Panc1 (cell line): ENCODE data around the gene SULF2. TPM values are rescaled to one million over a fixed set of nuclear protein-coding genes. Genes with fewer than 3 reads are reported as not detected.
"Not testable (repeated sequence)": the region's sequence is repeated elsewhere in the genome, so short reads cannot be mapped to it uniquely, and the experiment has no call there.

Experiments used
- ATAC-seq: fragments of 200-7000 bp; cut with Tn5 transposase; 2 replicates; pipeline ENCODE4 v1.9.1; 2020; ENCODE audit warnings: mild to moderate bottlenecking, moderate library complexity
- BruUV-seq: library from RNA; stranded (reverse); fragments of 400-500 nt; replicated peaks from 2 replicates; lab custom pipeline; 2021; lab: Mats Ljungman, UMichigan
- CTCF ChIA-PET: fragments of 300-600 bp; sonication (Branson Sonifier 250); formaldehyde crosslinking; loops from one replicate; lab custom pipeline; 2022; ENCODE audit warnings: antibody characterized with exemption; lab: Charles Lee
- POLR2A ChIA-PET: fragments of 300-600 bp; sonication (Branson Sonifier 250); formaldehyde crosslinking; loops from one replicate; lab custom pipeline; 2022; ENCODE audit warnings: antibody characterized with exemption; lab: Charles Lee
- DNase-seq: peaks from one replicate; pipeline ENCODE4 v3.0.0-alpha.2; 2010; ENCODE audit warnings: low read depth, low spot score
- H3K27ac ChIP-seq: 2 replicates; pipeline ENCODE4 v1.5.1; 2011; ENCODE audit warnings: mild to moderate bottlenecking, low read length, inconsistent platforms
- H3K27me3 ChIP-seq: fragments of 200-500 bp; sonication (Bioruptor generic); 2 replicates; pipeline ENCODE4 v1.6.0; 2014; ENCODE audit warnings: low read length, inconsistent platforms; ENCODE audit not compliant: control insufficient read depth, insufficient read depth
- H3K36me3 ChIP-seq: fragments of 200-500 bp; sonication (Bioruptor generic); 2 replicates; pipeline ENCODE4 v1.5.1; 2014; ENCODE audit warnings: inconsistent platforms, mild to moderate bottlenecking, low read length, moderate library complexity; ENCODE audit not compliant: control insufficient read depth, insufficient read depth
- H3K4me1 ChIP-seq: 2 replicates; pipeline ENCODE4 v1.5.1; 2011; ENCODE audit warnings: inconsistent platforms, mild to moderate bottlenecking, low read length, moderate library complexity; ENCODE audit not compliant: control insufficient read depth, insufficient read depth
- H3K4me3 ChIP-seq, 2 experiments: 2 replicates each; pipeline ENCODE4 v1.5.1; 2011 to 2012; ENCODE audit warnings: low read depth in 2 of 2, low read length in 2 of 2, mild to moderate bottlenecking in 2 of 2, inconsistent platforms in 1 of 2, moderate library complexity in 1 of 2
- H3K9me3 ChIP-seq: fragments of 200-500 bp; sonication (Bioruptor generic); 2 replicates; pipeline ENCODE4 v1.5.1; 2014; ENCODE audit warnings: low read depth, mild to moderate bottlenecking, inconsistent platforms, low read length, moderate library complexity; ENCODE audit not compliant: control insufficient read depth, insufficient read depth
- POLR2AphosphoS5 ChIP-seq: IDR thresholded peaks from 2 replicates; pipeline ENCODE4 v1.6.1; 2012; ENCODE audit warnings: mild to moderate bottlenecking, low read depth, low read length, moderate library complexity
- REST ChIP-seq, 2 experiments: IDR thresholded peaks; 2 replicates each; pipeline ENCODE4 v1.6.1; 2011 to 2012; ENCODE audit warnings: low read depth in 2 of 2, control low read depth in 1 of 2, low read length in 1 of 2, mild to moderate bottlenecking in 1 of 2, moderate library complexity in 1 of 2; ENCODE audit not compliant: insufficient read depth in 1 of 2
- SIN3A ChIP-seq: IDR thresholded peaks from 2 replicates; pipeline ENCODE4 v1.6.1; 2012; ENCODE audit warnings: low read depth, mild to moderate bottlenecking, low read length, moderate library complexity, borderline replicate concordance; ENCODE audit not compliant: insufficient read depth
- TCF7L2 ChIP-seq: IDR thresholded peaks from 2 replicates; pipeline ENCODE4 v1.6.1; 2011; ENCODE audit warnings: mild to moderate bottlenecking, low read depth, low read length, inconsistent platforms
- in situ Hi-C: cut with HindIII; loops from 2 replicates; pipeline ENCODE4 v1.10.0; 2016; ENCODE audit warnings: low sequenced_read_pairs, low pct_unique_long_range_greater_than_20kb
- intact Hi-C: fragments of 100-400 bp; cut with micrococcal nuclease; formaldehyde crosslinking; loops from one replicate; pipeline ENCODE4 v1.10.0; 2022; ENCODE audit not compliant: unreplicated experiment
- total RNA-seq: library from RNA; stranded (reverse); gene quantifications from one replicate; pipeline ENCODE4 v1.2.1, GENCODE V29; 2021; ENCODE audit not compliant: unreplicated experiment
- TF ChIP-seq, protein P1 (sequence below): fragments of 450-650 bp; IDR thresholded peaks from 2 replicates; pipeline ENCODE4 v1.5.1; 2017; ENCODE audit warnings: mild to moderate bottlenecking

SULF2 gene
- total RNA-seq, 1 experiment from 2014 or later = 1.4 TPM

DNA sequence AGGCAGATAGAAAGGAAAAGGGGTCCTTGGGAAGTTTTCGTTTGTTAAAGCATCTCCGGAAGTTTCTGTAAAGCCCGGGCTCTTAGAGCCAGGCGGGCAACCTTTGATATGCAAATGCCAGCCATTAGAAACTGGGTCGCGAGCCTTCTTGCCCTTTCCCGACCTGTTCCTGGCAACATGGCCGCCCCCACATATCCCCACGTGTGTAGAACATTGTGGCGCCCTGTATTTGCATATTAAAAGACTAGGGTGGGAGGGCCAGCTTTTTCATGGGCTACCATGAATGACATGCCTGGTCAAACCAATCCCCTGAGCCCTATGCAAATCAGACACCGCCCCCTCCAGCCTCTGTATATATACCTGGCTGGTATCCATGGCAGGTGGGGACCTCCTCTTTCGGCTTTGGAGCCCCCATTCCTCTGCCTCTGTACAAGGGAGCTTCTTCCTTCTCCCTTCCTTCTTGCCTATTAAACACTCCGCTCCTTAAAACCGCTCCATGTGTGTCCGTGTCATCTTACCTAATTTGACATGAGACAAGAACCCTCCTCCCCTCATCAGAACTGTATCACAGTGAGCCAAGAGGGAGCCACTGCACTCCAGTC lies 19.0 kb upstream of the SULF2 start:
- DNase-seq, POLR2A ChIA-PET, BruUV-seq, H3K36me3 ChIP-seq, intact Hi-C loops, H3K4me1 ChIP-seq, in situ Hi-C loops, H3K27me3 ChIP-seq, H3K9me3 ChIP-seq, H3K4me3 ChIP-seq, H3K27ac ChIP-seq, CTCF ChIA-PET, ATAC-seq: not testable (repeated sequence)

DNA sequence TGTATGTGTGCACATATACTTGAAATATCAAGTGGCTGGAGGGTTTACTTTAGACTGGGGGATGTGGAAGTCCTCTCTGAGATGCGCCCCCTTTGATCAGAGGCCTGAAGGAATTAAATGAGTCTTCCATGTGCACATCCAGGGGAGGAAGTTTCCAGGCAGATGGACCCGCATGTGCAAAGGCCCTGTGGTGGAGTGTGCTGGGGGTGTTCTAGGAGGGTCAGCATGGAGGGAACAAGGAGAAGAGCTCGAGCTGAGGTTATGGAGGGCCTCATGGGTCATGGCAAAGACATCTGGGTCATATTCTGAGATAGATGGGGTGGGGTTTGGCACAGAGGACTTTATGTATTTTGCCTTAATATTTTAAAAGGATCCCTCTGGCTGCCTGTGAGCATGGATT lies 17.7 kb upstream of the SULF2 start:
- in situ Hi-C loops (no loop called here), intact Hi-C loops (no loop called here)
- ChIA-PET CTCF (no interaction called here), POLR2A (no interaction called here)
- no peak overlapping the region for H3K27ac ChIP-seq
- H3K36me3 ChIP-seq = no peaks in the 10 kb centered on the region
- H3K27me3 ChIP-seq = no peaks in the 10 kb centered on the region
- no peaks in the 10 kb centered on the region for H3K4me1 ChIP-seq
- TF ChIP-seq, protein P1, sequence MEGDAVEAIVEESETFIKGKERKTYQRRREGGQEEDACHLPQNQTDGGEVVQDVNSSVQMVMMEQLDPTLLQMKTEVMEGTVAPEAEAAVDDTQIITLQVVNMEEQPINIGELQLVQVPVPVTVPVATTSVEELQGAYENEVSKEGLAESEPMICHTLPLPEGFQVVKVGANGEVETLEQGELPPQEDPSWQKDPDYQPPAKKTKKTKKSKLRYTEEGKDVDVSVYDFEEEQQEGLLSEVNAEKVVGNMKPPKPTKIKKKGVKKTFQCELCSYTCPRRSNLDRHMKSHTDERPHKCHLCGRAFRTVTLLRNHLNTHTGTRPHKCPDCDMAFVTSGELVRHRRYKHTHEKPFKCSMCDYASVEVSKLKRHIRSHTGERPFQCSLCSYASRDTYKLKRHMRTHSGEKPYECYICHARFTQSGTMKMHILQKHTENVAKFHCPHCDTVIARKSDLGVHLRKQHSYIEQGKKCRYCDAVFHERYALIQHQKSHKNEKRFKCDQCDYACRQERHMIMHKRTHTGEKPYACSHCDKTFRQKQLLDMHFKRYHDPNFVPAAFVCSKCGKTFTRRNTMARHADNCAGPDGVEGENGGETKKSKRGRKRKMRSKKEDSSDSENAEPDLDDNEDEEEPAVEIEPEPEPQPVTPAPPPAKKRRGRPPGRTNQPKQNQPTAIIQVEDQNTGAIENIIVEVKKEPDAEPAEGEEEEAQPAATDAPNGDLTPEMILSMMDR = no peak
- TF ChIP-seq SIN3A (no peak), REST (IDR thresholded peaks at IDR 0.05; ENCODE audit: insufficient read depth in 1 of 2, low read depth in 2 of 2, low read length in 1 of 2) (no peak), POLR2AphosphoS5 (no peak), TCF7L2 (no peak)
- ATAC-seq (no peak), DNase-seq (no peak)
- H3K4me3 ChIP-seq = no peak overlapping the region
- BruUV-seq = no TSS peak
- no peaks in the 10 kb centered on the region for H3K9me3 ChIP-seq

- no TSS peak for BruUV-seq
- Histone ChIP-seq H3K9me3 (no peaks in the 10 kb centered on the region), H3K4me1 (no peaks in the 10 kb centered on the region), H3K36me3 (no peaks in the 10 kb centered on the region), H3K4me3 (no peak overlapping the region), H3K27me3 (no peaks in the 10 kb centered on the region), H3K27ac (no peak overlapping the region)
- intact Hi-C loops (no loop called here), in situ Hi-C loops (no loop called here)
- POLR2A ChIA-PET = no interaction called here
- DNase-seq (no peak), ATAC-seq (no peak)
- CTCF ChIA-PET = no interaction called here
- TF ChIP-seq REST (IDR thresholded peaks at IDR 0.05; ENCODE audit: insufficient read depth in 1 of 2, low read depth in 2 of 2, low read length in 1 of 2) (no peak), TCF7L2 (no peak), POLR2AphosphoS5 (no peak), SIN3A (no peak)
- TF ChIP-seq, protein P1 = no peak
Observed at GRCh38 chr20:47802226-47802920, 17.1 kb upstream of the SULF2 start.
